T-helper 2 cell treated with Interferon-gamma antibody and Interleukin-4, amounts not matched to agents 5 μg/mL and 100 μg/mL, for 36 hours (primary cell): ENCODE data around the gene TUBA8.
"Not testable (repeated sequence)": the region's sequence is repeated elsewhere in the genome, so short reads cannot be mapped to it uniquely, and the experiment has no call there.

Experiments
- DNase-seq: peaks from one replicate; pipeline ENCODE4 v3.0.0; 2021; ENCODE audit warnings: low spot score
- H3K27ac Mint-ChIP-seq: one replicate; pipeline ENCODE4 v1.8.0; 2021; ENCODE audit warnings: mild to moderate bottlenecking, mixed read lengths
- H3K27me3 Mint-ChIP-seq: one replicate; pipeline ENCODE4 v1.8.0; 2021; ENCODE audit warnings: low read depth, mixed read lengths
- H3K36me3 Mint-ChIP-seq: one replicate; pipeline ENCODE4 v1.8.0; 2021; ENCODE audit warnings: low read depth, mixed read lengths
- H3K4me1 Mint-ChIP-seq: one replicate; pipeline ENCODE4 v1.8.0; 2021; ENCODE audit warnings: low read depth, mixed read lengths
- H3K4me3 Mint-ChIP-seq: one replicate; pipeline ENCODE4 v1.8.0; 2022; ENCODE audit warnings: mild to moderate bottlenecking, moderate library complexity, mixed read lengths
- H3K9me3 Mint-ChIP-seq: one replicate; pipeline ENCODE4 v1.8.0; 2021; ENCODE audit warnings: mixed read lengths

The TUBA8 gene

GRCh38 chr22:18071307-18071967, 39.2 kb upstream of the TUBA8 start:
- not testable (repeated sequence) for DNase-seq, H3K9me3 Mint-ChIP-seq, H3K36me3 Mint-ChIP-seq, H3K4me3 Mint-ChIP-seq, H3K4me1 Mint-ChIP-seq, H3K27ac Mint-ChIP-seq
- H3K27me3 Mint-ChIP-seq: peaks cover 26% of the 10 kb centered on the region

DNA sequence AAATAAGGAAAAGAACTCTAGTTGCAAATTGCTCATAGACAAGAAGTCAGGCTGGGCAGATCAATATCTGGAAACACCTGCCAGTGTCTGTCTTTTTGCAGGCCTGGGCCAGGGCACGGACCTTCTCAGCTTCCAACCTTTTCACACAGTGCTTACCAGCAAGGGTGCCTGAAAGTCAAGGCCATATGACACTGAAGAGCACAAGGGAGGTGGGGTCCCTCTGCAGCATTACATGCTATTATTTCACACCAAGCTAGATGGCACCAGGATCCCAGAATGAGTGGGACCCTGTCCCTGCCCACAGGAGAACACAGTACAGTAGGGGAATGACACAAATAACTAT, 38.7 kb upstream of the TUBA8 start:
- Mint-ChIP-seq H3K4me3 (no peak overlapping the region), H3K4me1 (peaks cover 10% of the 10 kb centered on the region), H3K27ac (no peak overlapping the region)

GRCh38 chr22:18073467-18073866, 37.1 kb upstream of the TUBA8 start:
- Mint-ChIP-seq H3K27ac (no peak overlapping the region), H3K9me3 (no peaks in the 10 kb centered on the region), H3K27me3 (peaks cover 11% of the 10 kb centered on the region)

More for the DNA sequence above, 38.7 kb upstream of the TUBA8 start:
- H3K9me3 Mint-ChIP-seq: no peaks in the 10 kb centered on the region
- H3K36me3 Mint-ChIP-seq: no peaks in the 10 kb centered on the region
- H3K27me3 Mint-ChIP-seq: peaks cover 23% of the 10 kb centered on the region
- no peak for DNase-seq

GRCh38 chr22:18073927-18074326, 36.7 kb upstream of the TUBA8 start:
- H3K4me3 Mint-ChIP-seq, H3K27me3 Mint-ChIP-seq, DNase-seq, H3K36me3 Mint-ChIP-seq, H3K9me3 Mint-ChIP-seq, H3K27ac Mint-ChIP-seq: not testable (repeated sequence)
- peaks cover 15% of the 10 kb centered on the region for H3K4me1 Mint-ChIP-seq

More at GRCh38 chr22:18073467-18073866, 37.1 kb upstream of the TUBA8 start:
- no peak for DNase-seq
- peaks cover under 1% of the 10 kb centered on the region for H3K36me3 Mint-ChIP-seq
- peaks cover 12% of the 10 kb centered on the region for H3K4me1 Mint-ChIP-seq
- no peak overlapping the region for H3K4me3 Mint-ChIP-seq

- Mint-ChIP-seq H3K27ac (no peak overlapping the region), H3K4me1 (peaks cover 22% of the 10 kb centered on the region)
Measured at GRCh38 chr22:18075101-18075719, 35.4 kb upstream of the TUBA8 start.

DNA sequence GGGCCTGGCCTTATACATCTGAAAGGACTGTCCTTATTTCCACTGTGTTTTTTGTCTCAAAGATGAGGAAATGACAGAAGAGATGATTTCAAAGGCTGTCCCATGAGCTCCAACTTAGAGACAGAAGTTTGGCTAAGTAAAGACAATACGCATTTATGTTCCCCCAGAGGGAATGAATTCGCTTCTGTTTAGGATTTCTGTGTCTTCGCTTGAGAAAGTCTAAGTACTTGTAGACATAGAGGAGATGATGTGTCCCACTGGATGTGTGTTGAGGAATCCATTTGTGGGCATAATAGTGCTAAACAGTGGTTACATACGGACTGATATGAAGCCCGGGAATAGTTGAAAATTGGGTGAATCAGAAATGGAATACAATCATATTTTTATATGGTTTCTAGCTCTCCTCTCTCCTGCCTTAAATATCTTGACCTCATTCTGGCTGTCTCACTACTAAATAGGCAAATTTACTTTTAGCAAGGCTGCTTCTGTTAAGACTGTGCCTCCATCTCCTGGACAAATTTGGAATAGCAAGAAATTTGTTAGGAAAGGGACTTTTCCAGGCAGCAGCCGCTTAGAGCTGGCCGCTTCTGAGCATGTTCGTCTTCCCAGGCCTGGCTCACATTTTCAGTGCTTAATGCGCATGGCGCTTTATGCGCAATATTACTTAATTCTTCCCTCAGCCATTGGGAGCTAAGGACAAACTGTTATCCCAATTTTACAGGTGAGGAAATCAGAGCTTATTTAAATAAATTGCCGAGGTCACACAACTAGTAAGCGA, 34.7 kb upstream of the TUBA8 start:
- Mint-ChIP-seq H3K4me1 (peaks cover 22% of the 10 kb centered on the region), H3K27me3 (no peaks in the 10 kb centered on the region), H3K4me3 (peak overlapping the region; percentile 90), H3K9me3 (no peaks in the 10 kb centered on the region), H3K36me3 (peaks cover 21% of the 10 kb centered on the region), H3K27ac (peak overlapping the region; percentile 2)
- DNase-seq: peak; percentile 31

More at GRCh38 chr22:18075101-18075719, 35.4 kb upstream of the TUBA8 start:
- no peaks in the 10 kb centered on the region for H3K9me3 Mint-ChIP-seq
- H3K36me3 Mint-ChIP-seq: peaks cover 15% of the 10 kb centered on the region
- peaks cover 2% of the 10 kb centered on the region for H3K27me3 Mint-ChIP-seq
- no peak overlapping the region for H3K4me3 Mint-ChIP-seq
- DNase-seq: no peak

GRCh38 chr22:18077087-18077638, 33.4 kb upstream of the TUBA8 start:
- Mint-ChIP-seq H3K36me3 (peaks cover 32% of the 10 kb centered on the region), H3K9me3 (no peaks in the 10 kb centered on the region), H3K4me3 (peak overlapping the region; percentile 90), H3K4me1 (peaks cover 27% of the 10 kb centered on the region), H3K27ac (peak overlapping the region; percentile 96), H3K27me3 (no peaks in the 10 kb centered on the region)
- no peak for DNase-seq

DNA sequence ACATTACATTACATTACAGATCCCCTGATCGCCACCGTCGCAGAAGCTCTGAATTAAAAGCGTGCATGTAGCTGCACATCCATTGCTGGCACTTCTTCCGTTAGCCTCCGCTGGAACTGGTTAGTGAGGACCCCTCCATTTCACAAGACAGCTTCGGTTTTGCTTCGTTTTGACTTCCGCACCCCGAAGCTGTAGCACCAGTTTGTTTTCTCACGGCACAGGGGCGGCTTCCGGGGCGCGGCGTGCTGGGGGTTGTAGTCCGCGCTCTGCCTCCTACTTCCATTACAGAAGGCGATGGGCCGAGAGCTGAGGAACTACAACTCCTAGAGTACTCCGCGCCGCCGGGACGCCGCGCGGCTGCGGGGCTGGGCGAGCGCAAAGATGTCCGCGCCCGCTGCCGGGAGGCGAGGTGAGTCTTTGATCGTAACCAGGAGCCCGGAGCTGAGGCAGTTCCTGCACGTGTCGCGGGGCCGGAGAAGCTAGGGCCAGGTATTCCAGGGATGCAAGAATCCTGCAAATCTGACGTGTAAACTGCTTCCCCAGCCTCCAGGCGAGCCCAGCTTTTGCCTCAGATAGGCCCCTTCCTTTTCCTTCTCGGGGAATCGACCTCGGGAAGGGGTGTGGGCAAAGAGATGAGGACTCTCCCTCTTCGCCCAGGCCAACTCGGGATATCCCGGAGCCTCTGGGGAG, 32.8 kb upstream of the TUBA8 start, which contains the start of gene PEX26:
Gene PEX26 (plus strand): TSS at position 352 of the 690 bp plus-strand sequence. CDS start 387 bp downstream, outside the sequence.
- peak within 1 kb of the TSS; percentile 90 for H3K4me3 Mint-ChIP-seq
- H3K4me1 Mint-ChIP-seq: peaks cover 31% of the 10 kb centered on the region
- H3K27ac Mint-ChIP-seq: peak within 1 kb of the TSS; percentile 96
- peaks cover 38% of the 10 kb centered on the region for H3K36me3 Mint-ChIP-seq
- peak; percentile 95 for DNase-seq
- H3K27me3 Mint-ChIP-seq: no peaks in the 10 kb centered on the region
- no peaks in the 10 kb centered on the region for H3K9me3 Mint-ChIP-seq

DNA sequence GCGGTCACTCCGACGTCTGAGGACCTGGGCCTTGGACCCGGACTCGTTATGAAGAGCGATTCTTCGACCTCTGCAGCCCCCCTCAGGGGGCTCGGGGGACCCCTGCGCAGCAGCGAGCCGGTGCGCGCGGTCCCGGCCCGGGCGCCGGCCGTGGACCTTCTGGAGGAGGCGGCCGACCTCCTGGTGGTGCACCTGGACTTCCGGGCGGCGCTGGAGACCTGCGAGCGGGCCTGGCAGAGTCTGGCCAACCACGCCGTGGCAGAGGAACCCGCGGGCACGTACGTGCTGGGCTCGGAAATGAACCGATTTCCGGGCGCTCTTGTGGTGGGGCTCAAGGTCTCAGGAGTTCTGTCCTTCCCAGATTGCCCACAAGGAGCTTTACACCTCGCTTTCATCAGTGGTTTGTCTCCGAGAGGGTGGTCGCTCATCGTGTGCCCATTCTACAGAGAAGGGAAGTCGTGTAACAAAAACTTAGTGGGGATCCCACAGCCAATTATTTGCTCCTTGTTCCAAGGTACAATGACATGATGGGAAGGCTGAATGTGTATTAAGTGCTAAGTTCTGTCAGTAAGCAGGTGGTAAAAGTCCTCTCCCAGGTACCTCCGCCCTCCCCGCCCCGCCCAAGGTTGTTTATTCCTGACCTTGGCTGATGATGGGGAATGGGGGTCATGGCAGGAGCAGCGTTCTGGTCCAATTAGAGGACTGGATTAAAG, 32.1 kb upstream of the TUBA8 start:
- H3K27me3 Mint-ChIP-seq: no peaks in the 10 kb centered on the region
- H3K4me3 Mint-ChIP-seq: peak overlapping the region; percentile 90
- H3K27ac Mint-ChIP-seq: peak overlapping the region; percentile 96
- peak; percentile 41 for DNase-seq
- peaks cover 42% of the 10 kb centered on the region for H3K36me3 Mint-ChIP-seq
- peaks cover 31% of the 10 kb centered on the region for H3K4me1 Mint-ChIP-seq
- no peaks in the 10 kb centered on the region for H3K9me3 Mint-ChIP-seq

GRCh38 chr22:18079706-18080233, 30.8 kb upstream of the TUBA8 start:
- Mint-ChIP-seq H3K4me3 (peak overlapping the region; percentile 90), H3K36me3 (peaks cover 47% of the 10 kb centered on the region), H3K4me1 (peaks cover 31% of the 10 kb centered on the region), H3K27ac (peak overlapping the region; percentile 16), H3K9me3 (no peaks in the 10 kb centered on the region), H3K27me3 (no peaks in the 10 kb centered on the region)
- DNase-seq: no peak

GRCh38 chr22:18081416-18081815, 29.2 kb upstream of the TUBA8 start:
- peaks cover 58% of the 10 kb centered on the region for H3K36me3 Mint-ChIP-seq
- no peaks in the 10 kb centered on the region for H3K9me3 Mint-ChIP-seq
- no peak overlapping the region for H3K4me3 Mint-ChIP-seq

GRCh38 chr22:18082467-18082866, 28.1 kb upstream of the TUBA8 start:
- Mint-ChIP-seq H3K4me3 (no peak overlapping the region), H3K9me3 (no peaks in the 10 kb centered on the region), H3K27ac (no peak overlapping the region), H3K4me1 (peaks cover 20% of the 10 kb centered on the region), H3K27me3 (no peaks in the 10 kb centered on the region), H3K36me3 (peaks cover 64% of the 10 kb centered on the region)
- DNase-seq: no peak

More at GRCh38 chr22:18081416-18081815, 29.2 kb upstream of the TUBA8 start:
- Mint-ChIP-seq H3K27me3 (no peaks in the 10 kb centered on the region), H3K4me1 (peaks cover 26% of the 10 kb centered on the region), H3K27ac (no peak overlapping the region)
- no peak for DNase-seq

- no peak for DNase-seq
- no peaks in the 10 kb centered on the region for H3K9me3 Mint-ChIP-seq
- H3K27ac Mint-ChIP-seq: no peak overlapping the region
- H3K36me3 Mint-ChIP-seq: peaks cover 68% of the 10 kb centered on the region
- H3K27me3 Mint-ChIP-seq: no peaks in the 10 kb centered on the region
- peaks cover 20% of the 10 kb centered on the region for H3K4me1 Mint-ChIP-seq
- no peak overlapping the region for H3K4me3 Mint-ChIP-seq
Measured at GRCh38 chr22:18083406-18083805, 27.2 kb upstream of the TUBA8 start.
